Measurements from ENCODE around the gene SV2C.

GRCh38 chr5:76163111-76163628 lies 80.0 kb downstream of the SV2C start:
- TF ChIP-seq CTCF (IDR thresholded peaks at IDR 0.05), result no peak
- TF ChIP-seq POLR2AphosphoS5 (IDR thresholded peaks at IDR 0.05), result no peak
